Mesothelial cell of epicardium (in vitro differentiated cells): Measurements from ENCODE around the gene SLC24A3. TPM values are rescaled to one million over a fixed set of nuclear protein-coding genes. Genes with fewer than 3 reads are reported as not detected.
A peak's percentile ranks its signal among the peaks of the same experiment; 100 is the strongest.

Experiments
- DNase-seq, 2 experiments: peaks; one replicate each; pipeline ENCODE4 v3.0.0; 2021; ENCODE audit warnings: low spot score in 2 of 2; ENCODE audit not compliant: unreplicated experiment in 2 of 2
- H3K27ac Mint-ChIP-seq: 2 replicates; pipeline ENCODE4 v1.8.0; 2021; ENCODE audit warnings: mixed read lengths
- H3K27me3 Mint-ChIP-seq: 2 replicates; pipeline ENCODE4 v1.8.0; 2021; ENCODE audit warnings: low read depth, mixed read lengths
- H3K36me3 Mint-ChIP-seq: 2 replicates; pipeline ENCODE4 v1.8.0; 2021; ENCODE audit warnings: mixed read lengths
- H3K4me1 Mint-ChIP-seq: 2 replicates; pipeline ENCODE4 v1.8.0; 2021; ENCODE audit warnings: mixed read lengths
- H3K4me3 Mint-ChIP-seq: 2 replicates; pipeline ENCODE4 v1.8.0; 2021; ENCODE audit warnings: mild to moderate bottlenecking, moderate library complexity, mixed read lengths
- H3K9me3 Mint-ChIP-seq: 2 replicates; pipeline ENCODE4 v1.8.0; 2021; ENCODE audit warnings: mixed read lengths
- CTCF ChIP-seq: fragments of 200-600 bp; sonication (generic); IDR thresholded peaks from one replicate; pipeline ENCODE4 v1.5.0; 2021; ENCODE audit warnings: antibody characterized with exemption; ENCODE audit not compliant: unreplicated experiment
- total RNA-seq: library from RNA; stranded (reverse); gene quantifications from 3 replicates; pipeline ENCODE4 v1.2.1, GENCODE V29; 2021

Gene SLC24A3
- total RNA-seq, 1 donor from 2014 or later: 3.2 TPM

GRCh38 chr20:19283490-19284025 lies 71.1 kb downstream of the SLC24A3 start:
- TF ChIP-seq CTCF: no peak
- H3K36me3 Mint-ChIP-seq: no peaks in the 10 kb centered on the region
- H3K4me3 Mint-ChIP-seq: no peak overlapping the region
- H3K27me3 Mint-ChIP-seq: peaks cover 23% of the 10 kb centered on the region
- no peaks in the 10 kb centered on the region for H3K9me3 Mint-ChIP-seq
- DNase-seq: no peak
- no peak overlapping the region for H3K27ac Mint-ChIP-seq
- peaks cover 9% of the 10 kb centered on the region for H3K4me1 Mint-ChIP-seq

GRCh38 chr20:19284400-19285178 lies 72.1 kb downstream of the SLC24A3 start:
- no peak for TF ChIP-seq CTCF
- H3K4me1 Mint-ChIP-seq: peaks cover 10% of the 10 kb centered on the region
- DNase-seq: no peak
- H3K4me3 Mint-ChIP-seq: no peak overlapping the region
- no peak overlapping the region for H3K27ac Mint-ChIP-seq
- H3K27me3 Mint-ChIP-seq: peaks cover 20% of the 10 kb centered on the region
- no peaks in the 10 kb centered on the region for H3K9me3 Mint-ChIP-seq
- no peaks in the 10 kb centered on the region for H3K36me3 Mint-ChIP-seq

- H3K36me3 Mint-ChIP-seq: no peaks in the 10 kb centered on the region
- H3K4me3 Mint-ChIP-seq: no peak overlapping the region
- no peak for DNase-seq
- no peak for TF ChIP-seq CTCF
- no peak overlapping the region for H3K27ac Mint-ChIP-seq
- H3K4me1 Mint-ChIP-seq: peaks cover 10% of the 10 kb centered on the region
- peaks cover 13% of the 10 kb centered on the region for H3K27me3 Mint-ChIP-seq
- H3K9me3 Mint-ChIP-seq: no peaks in the 10 kb centered on the region
Observed at GRCh38 chr20:19285436-19285835, 73.0 kb downstream of the SLC24A3 start.

DNA sequence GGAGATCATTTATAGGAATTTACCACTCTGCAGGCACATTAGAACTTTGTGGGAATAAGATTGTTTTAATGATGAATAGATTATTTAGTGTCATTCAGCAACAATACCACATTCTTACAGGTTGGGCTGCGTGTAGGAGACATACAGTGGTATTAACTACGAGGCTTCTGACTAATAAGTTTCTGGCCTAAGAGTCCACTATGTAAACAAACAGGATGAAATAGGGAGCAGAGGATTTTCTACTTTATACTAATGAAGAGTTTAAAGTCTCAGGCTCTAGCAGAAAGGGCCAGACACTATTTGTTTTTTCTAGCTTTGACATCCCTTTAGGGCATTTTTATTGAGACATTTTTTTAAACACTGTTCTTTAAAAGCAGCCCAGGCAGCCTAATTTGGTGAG lies 75.6 kb downstream of the SLC24A3 start:
- no peak for DNase-seq
- no peak overlapping the region for H3K4me3 Mint-ChIP-seq
- no peaks in the 10 kb centered on the region for H3K27me3 Mint-ChIP-seq
- H3K36me3 Mint-ChIP-seq: no peaks in the 10 kb centered on the region
- peak overlapping the region; percentile 39 for H3K27ac Mint-ChIP-seq
- no peak for TF ChIP-seq CTCF
- H3K4me1 Mint-ChIP-seq: peaks cover 10% of the 10 kb centered on the region
- no peaks in the 10 kb centered on the region for H3K9me3 Mint-ChIP-seq

DNA sequence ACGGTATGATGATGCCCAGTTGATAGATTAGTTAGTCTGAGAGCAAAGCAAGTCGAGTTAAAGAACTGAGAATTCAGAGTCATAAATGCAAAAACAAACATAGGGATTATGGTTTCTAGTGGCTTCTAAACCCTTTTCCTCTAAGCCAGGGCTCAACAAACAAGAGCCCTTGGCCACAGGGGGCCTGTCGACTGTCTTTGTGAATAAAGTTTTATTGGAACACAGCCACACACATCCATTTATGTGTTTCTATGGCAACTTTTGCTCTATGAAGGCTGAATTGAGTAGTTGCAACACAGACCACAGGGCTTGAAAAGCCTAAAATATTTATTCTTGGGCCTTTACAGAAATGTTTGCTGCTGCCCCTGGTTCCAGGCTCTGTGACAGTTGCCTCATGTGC lies 76.2 kb downstream of the SLC24A3 start:
- no peaks in the 10 kb centered on the region for H3K9me3 Mint-ChIP-seq
- H3K27ac Mint-ChIP-seq: peak overlapping the region; percentile 39
- DNase-seq: no peak
- peaks cover 10% of the 10 kb centered on the region for H3K4me1 Mint-ChIP-seq
- H3K4me3 Mint-ChIP-seq: no peak overlapping the region
- H3K27me3 Mint-ChIP-seq: no peaks in the 10 kb centered on the region
- no peak for TF ChIP-seq CTCF
- H3K36me3 Mint-ChIP-seq: no peaks in the 10 kb centered on the region
